ENCODE measurements around the gene DESI1.

Gene DESI1

GRCh38 chr22:41570221-41570620, 50.6 kb downstream of the DESI1 start:
- DNase-seq (ENCODE audit: low read depth): no peak
- TF ChIP-seq, protein P1, sequence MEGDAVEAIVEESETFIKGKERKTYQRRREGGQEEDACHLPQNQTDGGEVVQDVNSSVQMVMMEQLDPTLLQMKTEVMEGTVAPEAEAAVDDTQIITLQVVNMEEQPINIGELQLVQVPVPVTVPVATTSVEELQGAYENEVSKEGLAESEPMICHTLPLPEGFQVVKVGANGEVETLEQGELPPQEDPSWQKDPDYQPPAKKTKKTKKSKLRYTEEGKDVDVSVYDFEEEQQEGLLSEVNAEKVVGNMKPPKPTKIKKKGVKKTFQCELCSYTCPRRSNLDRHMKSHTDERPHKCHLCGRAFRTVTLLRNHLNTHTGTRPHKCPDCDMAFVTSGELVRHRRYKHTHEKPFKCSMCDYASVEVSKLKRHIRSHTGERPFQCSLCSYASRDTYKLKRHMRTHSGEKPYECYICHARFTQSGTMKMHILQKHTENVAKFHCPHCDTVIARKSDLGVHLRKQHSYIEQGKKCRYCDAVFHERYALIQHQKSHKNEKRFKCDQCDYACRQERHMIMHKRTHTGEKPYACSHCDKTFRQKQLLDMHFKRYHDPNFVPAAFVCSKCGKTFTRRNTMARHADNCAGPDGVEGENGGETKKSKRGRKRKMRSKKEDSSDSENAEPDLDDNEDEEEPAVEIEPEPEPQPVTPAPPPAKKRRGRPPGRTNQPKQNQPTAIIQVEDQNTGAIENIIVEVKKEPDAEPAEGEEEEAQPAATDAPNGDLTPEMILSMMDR (IDR thresholded peaks at IDR 0.05; ENCODE audit: control insufficient read depth, extremely low read depth, insufficient read depth): no peak
- H3K4me3 ChIP-seq (ENCODE audit: low read depth, low read length): no peak overlapping the region

GRCh38 chr22:41568811-41569210, 52.0 kb downstream of the DESI1 start:
- DNase-seq (ENCODE audit: low read depth): no peak
- no peak overlapping the region for H3K4me3 ChIP-seq (ENCODE audit: low read depth, low read length)
- TF ChIP-seq, protein P1 (IDR thresholded peaks at IDR 0.05; ENCODE audit: control insufficient read depth, extremely low read depth, insufficient read depth): no peak

DNA sequence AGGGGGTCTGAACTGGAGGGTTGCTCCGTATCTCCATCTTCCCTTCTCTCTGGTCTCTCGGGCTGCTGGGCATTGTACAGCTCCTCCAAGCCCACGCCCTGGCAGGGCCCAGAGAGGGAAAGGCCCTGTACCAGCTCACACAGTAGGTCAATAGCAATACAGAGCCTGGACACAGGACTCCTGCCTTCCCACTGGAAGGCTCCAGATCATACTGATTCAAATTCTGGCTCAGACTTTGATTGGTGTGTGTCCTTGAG, 53.4 kb downstream of the DESI1 start:
- DNase-seq (ENCODE audit: low read depth): no peak
- no peak overlapping the region for H3K4me3 ChIP-seq (ENCODE audit: low read depth, low read length)
- TF ChIP-seq, protein P1 (IDR thresholded peaks at IDR 0.05; ENCODE audit: control insufficient read depth, extremely low read depth, insufficient read depth): no peak

GRCh38 chr22:41565403-41566054, 55.3 kb downstream of the DESI1 start:
- TF ChIP-seq, protein P1 (IDR thresholded peaks at IDR 0.05; ENCODE audit: control insufficient read depth, extremely low read depth, insufficient read depth): no peak
- no peak for DNase-seq (ENCODE audit: low read depth)
- H3K4me3 ChIP-seq (ENCODE audit: low read depth, low read length): no peak overlapping the region

DNA sequence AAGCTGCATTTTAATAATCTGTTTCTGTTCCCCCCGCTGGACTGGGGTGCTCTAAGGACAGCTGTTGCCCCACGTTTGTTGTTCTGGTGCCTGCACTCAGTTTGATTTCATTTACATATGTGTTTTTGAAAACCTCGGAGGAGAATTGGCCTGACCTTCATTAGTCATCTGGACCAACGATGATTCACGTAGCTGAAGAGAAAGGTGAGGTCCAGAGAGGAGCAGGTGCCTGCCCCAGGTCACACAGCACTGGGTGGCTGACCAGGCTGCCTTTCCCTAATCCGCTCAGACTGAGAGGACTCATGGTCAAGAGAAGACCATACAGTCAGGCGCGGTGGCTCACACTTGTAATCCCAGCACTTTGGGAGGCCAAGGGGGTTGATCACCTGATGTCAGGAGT, 56.3 kb downstream of the DESI1 start:
- no peak overlapping the region for H3K4me3 ChIP-seq (ENCODE audit: low read depth, low read length)
- no peak for DNase-seq (ENCODE audit: low read depth)
- TF ChIP-seq, protein P1 (IDR thresholded peaks at IDR 0.05; ENCODE audit: control insufficient read depth, extremely low read depth, insufficient read depth): no peak

GRCh38 chr22:41563051-41563711, 57.7 kb downstream of the DESI1 start:
- TF ChIP-seq, protein P1 (IDR thresholded peaks at IDR 0.05; ENCODE audit: control insufficient read depth, extremely low read depth, insufficient read depth): no peak
- no peak overlapping the region for H3K4me3 ChIP-seq (ENCODE audit: low read depth, low read length)
- DNase-seq (ENCODE audit: low read depth): no peak

DNA sequence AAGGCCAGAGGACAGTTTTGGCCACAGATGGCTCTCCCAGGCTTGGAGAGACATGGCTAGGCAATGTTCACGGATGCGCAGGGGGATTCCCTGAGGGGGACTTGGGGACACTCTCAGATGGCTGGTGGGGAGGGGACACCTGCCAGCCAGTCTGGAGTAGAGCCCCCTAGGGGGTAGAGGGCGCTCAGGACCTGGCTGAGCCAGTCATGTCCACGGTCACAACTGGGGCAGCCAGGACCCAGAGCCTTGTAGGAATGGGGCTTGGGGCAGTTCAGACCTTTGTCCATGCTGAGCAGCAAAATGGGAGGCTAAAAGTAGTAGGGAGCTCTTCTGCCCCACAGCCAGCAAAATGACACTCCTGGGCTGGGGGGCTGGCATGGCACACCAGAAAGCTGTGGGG, 58.4 kb downstream of the DESI1 start:
- no peak overlapping the region for H3K4me3 ChIP-seq (ENCODE audit: low read depth, low read length)
- TF ChIP-seq, protein P1 (IDR thresholded peaks at IDR 0.05; ENCODE audit: control insufficient read depth, extremely low read depth, insufficient read depth): no peak
- no peak for DNase-seq (ENCODE audit: low read depth)

All from LNCaP clone FGC (cell line).